ENCODE measurements around the gene ELK4. TPM values are rescaled to one million over a fixed set of nuclear protein-coding genes. Genes with fewer than 3 reads are reported as not detected.

Gene ELK4
- total RNA-seq, 1 donor from 2014 or later, result 36.6 TPM

GRCh38 chr1:205642679-205643307 lies 11.0 kb upstream of the ELK4 start:
- H3K36me3 Mint-ChIP-seq, result peaks cover 6% of the 10 kb centered on the region
- H3K27ac Mint-ChIP-seq, result no peak overlapping the region
- H3K4me1 Mint-ChIP-seq, result peaks cover 5% of the 10 kb centered on the region

GRCh38 chr1:205639567-205639966 lies 7.8 kb upstream of the ELK4 start:
- H3K4me2 ChIP-seq, result no peak overlapping the region
- Mint-ChIP-seq H3K36me3 (no peaks in the 10 kb centered on the region), H3K27me3 (ENCODE audit: insufficient read depth, low read depth) (peaks cover 5% of the 10 kb centered on the region), H3K9me3 (no peaks in the 10 kb centered on the region), H3K4me3 (no peak overlapping the region), H3K27ac (no peak overlapping the region), H3K4me1 (no peaks in the 10 kb centered on the region)
- H3K79me2 ChIP-seq (ENCODE audit: low read depth), result no peaks in the 10 kb centered on the region
- H3K36me3 ChIP-seq, result no peaks in the 10 kb centered on the region
- H3F3A ChIP-seq (ENCODE audit: low read depth), result peaks cover 5% of the 10 kb centered on the region
- no peaks in the 10 kb centered on the region for H4K20me1 ChIP-seq (ENCODE audit: low read depth)
- no peak overlapping the region for H3K9ac ChIP-seq
- no peak overlapping the region for H2AFZ ChIP-seq (replicated peaks)
- H3K9me3 ChIP-seq (ENCODE audit: low read depth), result no peaks in the 10 kb centered on the region
- TF ChIP-seq CTCF (IDR thresholded peaks at IDR 0.05) (no peak), EZH2 (IDR thresholded peaks at IDR 0.05) (no peak), EZH2phosphoT487 (IDR thresholded peaks at IDR 0.05) (no peak)
- H3K27ac ChIP-seq, result no peak overlapping the region
- no peaks in the 10 kb centered on the region for H3K27me3 ChIP-seq
- no peak overlapping the region for H3K4me3 ChIP-seq
- H3K4me1 ChIP-seq, result no peaks in the 10 kb centered on the region
- DNase-seq (ENCODE audit: low spot score), result no peak

More at GRCh38 chr1:205642679-205643307, 11.0 kb upstream of the ELK4 start:
- Histone ChIP-seq H4K20me1 (ENCODE audit: low read depth) (no peaks in the 10 kb centered on the region), H3K27ac (no peak overlapping the region), H3K27me3 (no peaks in the 10 kb centered on the region), H3K9ac (no peak overlapping the region), H3K4me2 (no peak overlapping the region), H3K4me1 (no peaks in the 10 kb centered on the region), H3K36me3 (no peaks in the 10 kb centered on the region), H3K9me3 (ENCODE audit: low read depth) (no peaks in the 10 kb centered on the region), H3K79me2 (ENCODE audit: low read depth) (no peaks in the 10 kb centered on the region), H3K4me3 (no peak overlapping the region), H3F3A (ENCODE audit: low read depth) (no peaks in the 10 kb centered on the region), H2AFZ (replicated peaks) (no peak overlapping the region)
- DNase-seq (ENCODE audit: low spot score), result no peak
- no peaks in the 10 kb centered on the region for H3K9me3 Mint-ChIP-seq
- H3K27me3 Mint-ChIP-seq (ENCODE audit: insufficient read depth, low read depth), result peaks cover 8% of the 10 kb centered on the region
- TF ChIP-seq EZH2 (IDR thresholded peaks at IDR 0.05) (no peak), EZH2phosphoT487 (IDR thresholded peaks at IDR 0.05) (no peak), CTCF (IDR thresholded peaks at IDR 0.05) (no peak)
- H3K4me3 Mint-ChIP-seq, result no peak overlapping the region

- Histone ChIP-seq H4K20me1 (ENCODE audit: low read depth) (no peaks in the 10 kb centered on the region), H3K4me1 (no peaks in the 10 kb centered on the region), H3K36me3 (no peaks in the 10 kb centered on the region), H3K79me2 (ENCODE audit: low read depth) (no peaks in the 10 kb centered on the region), H3F3A (ENCODE audit: low read depth) (peaks cover 8% of the 10 kb centered on the region), H3K27me3 (no peaks in the 10 kb centered on the region), H3K4me3 (no peak overlapping the region), H2AFZ (replicated peaks) (no peak overlapping the region), H3K27ac (no peak overlapping the region), H3K9ac (no peak overlapping the region), H3K9me3 (ENCODE audit: low read depth) (no peaks in the 10 kb centered on the region), H3K4me2 (no peak overlapping the region)
- Mint-ChIP-seq H3K36me3 (no peaks in the 10 kb centered on the region), H3K4me1 (peaks cover 6% of the 10 kb centered on the region), H3K4me3 (no peak overlapping the region), H3K27ac (no peak overlapping the region), H3K27me3 (ENCODE audit: insufficient read depth, low read depth) (peaks cover 3% of the 10 kb centered on the region), H3K9me3 (no peaks in the 10 kb centered on the region)
- TF ChIP-seq CTCF (IDR thresholded peaks at IDR 0.05) (no peak), EZH2 (IDR thresholded peaks at IDR 0.05) (no peak), EZH2phosphoT487 (IDR thresholded peaks at IDR 0.05) (no peak)
- no peak for DNase-seq (ENCODE audit: low spot score)
Observed at GRCh38 chr1:205637854-205638468, 6.2 kb upstream of the ELK4 start.
